ENCODE measurements around the gene ALOX12B. TPM values are rescaled to one million over a fixed set of nuclear protein-coding genes. Genes with fewer than 3 reads are reported as not detected.

ALOX12B gene
- total and polyA plus RNA-seq, 2 of the 13 experiments (the other 11 are each of a cell fraction or from before 2014, with no cell fraction given) = 0.13 TPM; not detected in 1

GRCh38 chr17:8056232-8056975, 31.1 kb downstream of the ALOX12B start (continued):
- TF ChIP-seq, protein P1, sequence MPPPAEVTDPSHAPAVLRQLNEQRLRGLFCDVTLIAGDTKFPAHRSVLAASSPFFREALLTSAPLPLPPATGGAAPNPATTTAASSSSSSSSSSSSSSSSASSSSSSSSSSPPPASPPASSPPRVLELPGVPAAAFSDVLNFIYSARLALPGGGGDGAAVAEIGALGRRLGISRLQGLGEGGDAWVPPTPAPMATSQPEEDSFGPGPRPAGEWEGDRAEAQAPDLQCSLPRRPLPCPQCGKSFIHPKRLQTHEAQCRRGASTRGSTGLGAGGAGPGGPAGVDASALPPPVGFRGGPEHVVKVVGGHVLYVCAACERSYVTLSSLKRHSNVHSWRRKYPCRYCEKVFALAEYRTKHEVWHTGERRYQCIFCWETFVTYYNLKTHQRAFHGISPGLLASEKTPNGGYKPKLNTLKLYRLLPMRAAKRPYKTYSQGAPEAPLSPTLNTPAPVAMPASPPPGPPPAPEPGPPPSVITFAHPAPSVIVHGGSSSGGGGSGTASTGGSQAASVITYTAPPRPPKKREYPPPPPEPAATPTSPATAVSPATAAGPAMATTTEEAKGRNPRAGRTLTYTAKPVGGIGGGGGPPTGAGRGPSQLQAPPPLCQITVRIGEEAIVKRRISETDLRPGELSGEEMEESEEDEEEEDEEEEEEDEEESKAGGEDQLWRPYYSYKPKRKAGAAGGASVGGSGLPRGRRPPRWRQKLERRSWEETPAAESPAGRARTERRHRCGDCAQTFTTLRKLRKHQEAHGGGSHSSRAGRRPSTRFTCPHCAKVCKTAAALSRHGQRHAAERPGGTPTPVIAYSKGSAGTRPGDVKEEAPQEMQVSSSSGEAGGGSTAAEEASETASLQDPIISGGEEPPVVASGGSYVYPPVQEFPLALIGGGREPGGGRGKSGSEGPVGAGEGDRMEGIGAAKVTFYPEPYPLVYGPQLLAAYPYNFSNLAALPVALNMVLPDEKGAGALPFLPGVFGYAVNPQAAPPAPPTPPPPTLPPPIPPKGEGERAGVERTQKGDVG (CRISPR knock-in tag; IDR thresholded peaks at IDR 0.05; ENCODE audit: borderline replicate concordance) = peak; percentile 47; the same call in 1 of the 2 replicates
- TF ChIP-seq GATAD2A (CRISPR knock-in tag; IDR thresholded peaks at IDR 0.05) (peak; percentile 63; the same call in 1 of the 2 replicates), BORCS8-MEF2B (CRISPR knock-in tag; IDR thresholded peaks at IDR 0.05) (peak; percentile 61), ZNF20 (CRISPR knock-in tag; IDR thresholded peaks at IDR 0.05) (0 out of 2 replicates have a peak, but pooled peaks have one; percentile 30), SMC3 (IDR thresholded peaks at IDR 0.05; ENCODE audit: low read length) (no peak), ISX (CRISPR knock-in tag; conservative IDR thresholded peaks at IDR 0.05) (no peak), PRMT3 (CRISPR knock-in tag; IDR thresholded peaks at IDR 0.05; ENCODE audit: borderline replicate concordance, low read depth) (no peak), PCBP2 (optimal IDR thresholded peaks at IDR 0.05; ENCODE audit: low read depth, low read length, poor library complexity, severe bottlenecking) (no peak), MLX (CRISPR knock-in tag; IDR thresholded peaks at IDR 0.05) (peak; percentile 73), NR2F1 (CRISPR knock-in tag; IDR thresholded peaks at IDR 0.05) (peak in 1 of 2 experiments; percentile 33; a peak in 1 of 4 replicates), ZNF382 (CRISPR knock-in tag; IDR thresholded peaks at IDR 0.05; ENCODE audit: borderline replicate concordance) (no peak), ZSCAN9 (CRISPR knock-in tag; IDR thresholded peaks at IDR 0.05; ENCODE audit: borderline replicate concordance) (peak; percentile 64; the same call in 1 of the 2 replicates), ZNF547 (CRISPR knock-in tag; IDR thresholded peaks at IDR 0.05) (no peak), ZNF589 (CRISPR knock-in tag; conservative IDR thresholded peaks at IDR 0.05) (peak; percentile 12; the same call in 1 of the 2 replicates), NCOR1 (IDR thresholded peaks at IDR 0.05; ENCODE audit: borderline replicate concordance, low read length) (peak; percentile 84), YY1 (IDR thresholded peaks at IDR 0.05; ENCODE audit: insufficient read depth, insufficient replicate concordance, low read depth, low read length) (no peak), ZNF431 (CRISPR knock-in tag; IDR thresholded peaks at IDR 0.05; ENCODE audit: borderline replicate concordance, low read depth) (no peak; the same call in 1 of the 2 replicates)
- TF ChIP-seq, protein P2, sequence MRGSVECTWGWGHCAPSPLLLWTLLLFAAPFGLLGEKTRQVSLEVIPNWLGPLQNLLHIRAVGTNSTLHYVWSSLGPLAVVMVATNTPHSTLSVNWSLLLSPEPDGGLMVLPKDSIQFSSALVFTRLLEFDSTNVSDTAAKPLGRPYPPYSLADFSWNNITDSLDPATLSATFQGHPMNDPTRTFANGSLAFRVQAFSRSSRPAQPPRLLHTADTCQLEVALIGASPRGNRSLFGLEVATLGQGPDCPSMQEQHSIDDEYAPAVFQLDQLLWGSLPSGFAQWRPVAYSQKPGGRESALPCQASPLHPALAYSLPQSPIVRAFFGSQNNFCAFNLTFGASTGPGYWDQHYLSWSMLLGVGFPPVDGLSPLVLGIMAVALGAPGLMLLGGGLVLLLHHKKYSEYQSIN (CRISPR knock-in tag; IDR thresholded peaks at IDR 0.05; ENCODE audit: borderline replicate concordance) = no peak

Data from HepG2 (cell line).